Measurements from ENCODE around the gene RAB20.

RAB20 gene

GRCh38 chr13:110548891-110549794, 12.4 kb downstream of the RAB20 start:
- Histone ChIP-seq H3K9ac (ENCODE audit: low read depth, low read length) (no peak overlapping the region), H3K4me3 (ENCODE audit: low read depth, low read length) (no peak overlapping the region), H3K36me3 (ENCODE audit: control insufficient read depth, insufficient read depth, low read length) (no peaks in the 10 kb centered on the region)

GRCh38 chr13:110546926-110547325, 14.6 kb downstream of the RAB20 start:
- Histone ChIP-seq H3K4me3 (ENCODE audit: low read depth, low read length) (no peak overlapping the region), H3K36me3 (ENCODE audit: control insufficient read depth, insufficient read depth, low read length) (no peaks in the 10 kb centered on the region), H3K9me3 (ENCODE audit: control insufficient read depth, insufficient read depth, low read length) (no peaks in the 10 kb centered on the region), H3K27me3 (ENCODE audit: control insufficient read depth, insufficient read depth, low read length) (no peaks in the 10 kb centered on the region), H3K9ac (ENCODE audit: low read depth, low read length) (no peak overlapping the region), H3K4me1 (ENCODE audit: control insufficient read depth, insufficient read depth, low read length) (no peaks in the 10 kb centered on the region)

More at GRCh38 chr13:110548891-110549794, 12.4 kb downstream of the RAB20 start:
- Histone ChIP-seq H3K9me3 (ENCODE audit: control insufficient read depth, insufficient read depth, low read length) (no peaks in the 10 kb centered on the region), H3K4me1 (ENCODE audit: control insufficient read depth, insufficient read depth, low read length) (no peaks in the 10 kb centered on the region), H3K27me3 (ENCODE audit: control insufficient read depth, insufficient read depth, low read length) (no peaks in the 10 kb centered on the region)

GRCh38 chr13:110546378-110546777, 15.1 kb downstream of the RAB20 start:
- no peaks in the 10 kb centered on the region for H3K4me1 ChIP-seq (ENCODE audit: control insufficient read depth, insufficient read depth, low read length)
- H3K27me3 ChIP-seq (ENCODE audit: control insufficient read depth, insufficient read depth, low read length) = no peaks in the 10 kb centered on the region
- H3K9ac ChIP-seq (ENCODE audit: low read depth, low read length) = no peak overlapping the region
- H3K36me3 ChIP-seq (ENCODE audit: control insufficient read depth, insufficient read depth, low read length) = peaks cover 3% of the 10 kb centered on the region
- H3K9me3 ChIP-seq (ENCODE audit: control insufficient read depth, insufficient read depth, low read length) = no peaks in the 10 kb centered on the region
- no peak overlapping the region for H3K4me3 ChIP-seq (ENCODE audit: low read depth, low read length)

GRCh38 chr13:110542169-110542796, 19.2 kb downstream of the RAB20 start:
- Histone ChIP-seq H3K4me3 (ENCODE audit: low read depth, low read length) (no peak overlapping the region), H3K4me1 (ENCODE audit: control insufficient read depth, insufficient read depth, low read length) (no peaks in the 10 kb centered on the region), H3K27me3 (ENCODE audit: control insufficient read depth, insufficient read depth, low read length) (no peaks in the 10 kb centered on the region), H3K9me3 (ENCODE audit: control insufficient read depth, insufficient read depth, low read length) (no peaks in the 10 kb centered on the region), H3K36me3 (ENCODE audit: control insufficient read depth, insufficient read depth, low read length) (peaks cover 3% of the 10 kb centered on the region), H3K9ac (ENCODE audit: low read depth, low read length) (no peak overlapping the region)

GRCh38 chr13:110541526-110541920, 20.0 kb downstream of the RAB20 start:
- Histone ChIP-seq H3K9ac (ENCODE audit: low read depth, low read length) (no peak overlapping the region), H3K4me3 (ENCODE audit: low read depth, low read length) (no peak overlapping the region)

GRCh38 chr13:110540871-110541525, 20.5 kb downstream of the RAB20 start:
- Histone ChIP-seq H3K36me3 (ENCODE audit: control insufficient read depth, insufficient read depth, low read length) (peaks cover 3% of the 10 kb centered on the region), H3K4me3 (ENCODE audit: low read depth, low read length) (no peak overlapping the region), H3K9me3 (ENCODE audit: control insufficient read depth, insufficient read depth, low read length) (no peaks in the 10 kb centered on the region), H3K9ac (ENCODE audit: low read depth, low read length) (no peak overlapping the region), H3K27me3 (ENCODE audit: control insufficient read depth, insufficient read depth, low read length) (no peaks in the 10 kb centered on the region), H3K4me1 (ENCODE audit: control insufficient read depth, insufficient read depth, low read length) (no peaks in the 10 kb centered on the region)

More at GRCh38 chr13:110541526-110541920, 20.0 kb downstream of the RAB20 start:
- Histone ChIP-seq H3K36me3 (ENCODE audit: control insufficient read depth, insufficient read depth, low read length) (peaks cover 3% of the 10 kb centered on the region), H3K27me3 (ENCODE audit: control insufficient read depth, insufficient read depth, low read length) (no peaks in the 10 kb centered on the region), H3K9me3 (ENCODE audit: control insufficient read depth, insufficient read depth, low read length) (no peaks in the 10 kb centered on the region), H3K4me1 (ENCODE audit: control insufficient read depth, insufficient read depth, low read length) (no peaks in the 10 kb centered on the region)

GRCh38 chr13:110539894-110540293, 21.6 kb downstream of the RAB20 start:
- H3K9ac ChIP-seq (ENCODE audit: low read depth, low read length) = no peak overlapping the region
- H3K9me3 ChIP-seq (ENCODE audit: control insufficient read depth, insufficient read depth, low read length) = no peaks in the 10 kb centered on the region
- H3K27me3 ChIP-seq (ENCODE audit: control insufficient read depth, insufficient read depth, low read length) = no peaks in the 10 kb centered on the region
- peaks cover 3% of the 10 kb centered on the region for H3K36me3 ChIP-seq (ENCODE audit: control insufficient read depth, insufficient read depth, low read length)
- no peaks in the 10 kb centered on the region for H3K4me1 ChIP-seq (ENCODE audit: control insufficient read depth, insufficient read depth, low read length)
- H3K4me3 ChIP-seq (ENCODE audit: low read depth, low read length) = no peak overlapping the region

GRCh38 chr13:110538632-110539031, 22.9 kb downstream of the RAB20 start:
- no peaks in the 10 kb centered on the region for H3K4me1 ChIP-seq (ENCODE audit: control insufficient read depth, insufficient read depth, low read length)
- H3K36me3 ChIP-seq (ENCODE audit: control insufficient read depth, insufficient read depth, low read length) = peaks cover 3% of the 10 kb centered on the region
- no peak overlapping the region for H3K9ac ChIP-seq (ENCODE audit: low read depth, low read length)
- H3K4me3 ChIP-seq (ENCODE audit: low read depth, low read length) = no peak overlapping the region
- no peaks in the 10 kb centered on the region for H3K9me3 ChIP-seq (ENCODE audit: control insufficient read depth, insufficient read depth, low read length)
- H3K27me3 ChIP-seq (ENCODE audit: control insufficient read depth, insufficient read depth, low read length) = no peaks in the 10 kb centered on the region

- Histone ChIP-seq H3K9me3 (ENCODE audit: control insufficient read depth, insufficient read depth, low read length) (no peaks in the 10 kb centered on the region), H3K4me1 (ENCODE audit: control insufficient read depth, insufficient read depth, low read length) (no peaks in the 10 kb centered on the region), H3K4me3 (ENCODE audit: low read depth, low read length) (no peak overlapping the region), H3K9ac (ENCODE audit: low read depth, low read length) (no peak overlapping the region), H3K36me3 (ENCODE audit: control insufficient read depth, insufficient read depth, low read length) (no peaks in the 10 kb centered on the region), H3K27me3 (ENCODE audit: control insufficient read depth, insufficient read depth, low read length) (no peaks in the 10 kb centered on the region)
Measured at GRCh38 chr13:110536006-110536693, 25.4 kb downstream of the RAB20 start.

GRCh38 chr13:110535526-110535925, 26.0 kb downstream of the RAB20 start:
- Histone ChIP-seq H3K9me3 (ENCODE audit: control insufficient read depth, insufficient read depth, low read length) (no peaks in the 10 kb centered on the region), H3K27me3 (ENCODE audit: control insufficient read depth, insufficient read depth, low read length) (no peaks in the 10 kb centered on the region), H3K36me3 (ENCODE audit: control insufficient read depth, insufficient read depth, low read length) (no peaks in the 10 kb centered on the region), H3K9ac (ENCODE audit: low read depth, low read length) (no peak overlapping the region), H3K4me3 (ENCODE audit: low read depth, low read length) (no peak overlapping the region), H3K4me1 (ENCODE audit: control insufficient read depth, insufficient read depth, low read length) (no peaks in the 10 kb centered on the region)

Measured in iPS-15b (cell line).